Measurements from ENCODE around the gene PVALEF.

DNA sequence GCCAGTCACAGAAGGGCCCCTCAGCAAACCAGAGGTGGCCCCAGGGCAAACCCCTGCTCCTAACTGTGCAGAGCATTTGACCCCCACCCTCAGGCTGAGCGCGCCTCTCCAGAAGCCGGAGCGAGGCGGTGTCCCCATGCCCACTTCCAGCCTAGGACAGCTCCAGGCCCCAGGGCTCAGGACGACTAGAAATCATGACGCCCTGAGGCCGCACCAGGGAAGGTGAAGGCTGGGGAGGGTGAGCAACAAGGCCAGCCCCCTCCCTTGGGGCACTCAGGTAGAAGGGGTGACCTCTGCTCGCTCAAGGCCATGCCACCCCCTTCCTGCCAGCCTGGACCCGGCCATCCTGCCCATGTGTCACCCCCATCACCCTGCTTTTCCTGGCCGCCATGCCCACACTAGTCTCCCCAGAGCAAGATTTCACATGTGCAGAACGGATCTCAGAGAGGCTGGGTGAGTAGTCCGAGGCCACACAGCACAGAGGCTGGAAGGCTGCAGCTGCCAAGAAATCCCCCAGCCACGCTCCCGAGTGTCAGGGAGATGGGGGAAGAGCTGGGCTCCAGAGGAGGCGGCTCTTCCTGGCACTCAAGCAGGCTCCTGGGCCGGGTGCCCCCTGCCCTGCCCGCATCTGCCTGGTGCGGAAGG, 2.1 kb upstream of the PVALEF start:
- TF ChIP-seq, protein P1, sequence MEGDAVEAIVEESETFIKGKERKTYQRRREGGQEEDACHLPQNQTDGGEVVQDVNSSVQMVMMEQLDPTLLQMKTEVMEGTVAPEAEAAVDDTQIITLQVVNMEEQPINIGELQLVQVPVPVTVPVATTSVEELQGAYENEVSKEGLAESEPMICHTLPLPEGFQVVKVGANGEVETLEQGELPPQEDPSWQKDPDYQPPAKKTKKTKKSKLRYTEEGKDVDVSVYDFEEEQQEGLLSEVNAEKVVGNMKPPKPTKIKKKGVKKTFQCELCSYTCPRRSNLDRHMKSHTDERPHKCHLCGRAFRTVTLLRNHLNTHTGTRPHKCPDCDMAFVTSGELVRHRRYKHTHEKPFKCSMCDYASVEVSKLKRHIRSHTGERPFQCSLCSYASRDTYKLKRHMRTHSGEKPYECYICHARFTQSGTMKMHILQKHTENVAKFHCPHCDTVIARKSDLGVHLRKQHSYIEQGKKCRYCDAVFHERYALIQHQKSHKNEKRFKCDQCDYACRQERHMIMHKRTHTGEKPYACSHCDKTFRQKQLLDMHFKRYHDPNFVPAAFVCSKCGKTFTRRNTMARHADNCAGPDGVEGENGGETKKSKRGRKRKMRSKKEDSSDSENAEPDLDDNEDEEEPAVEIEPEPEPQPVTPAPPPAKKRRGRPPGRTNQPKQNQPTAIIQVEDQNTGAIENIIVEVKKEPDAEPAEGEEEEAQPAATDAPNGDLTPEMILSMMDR (optimal IDR thresholded peaks at IDR 0.05 in 1 of 3, IDR thresholded peaks at IDR 0.05 in 1 of 3, conservative IDR thresholded peaks at IDR 0.05 in 1 of 3; ENCODE audit: extremely low read depth in 1 of 3, insufficient read depth in 2 of 3, low read length in 3 of 3): no peak
- no peak for TF ChIP-seq EZH2 (IDR thresholded peaks at IDR 0.05; ENCODE audit: low read length)

Measured in keratinocyte (primary cell).